Stomach (tissue), 4 donors: ENCODE results near the gene PAX5.

Source experiments
- CTCF ChIP-seq, 7 experiments: fragments of 450-650 bp in 4 of 7; fragments of 200-600 bp in 3 of 7; sonication (generic) in 3 of 7; IDR thresholded peaks; one replicate each; pipeline ENCODE4 v1.5.1; 2016 to 2019; ENCODE audit warnings: antibody characterized with exemption in 7 of 7, control low read depth in 2 of 7, mild to moderate bottlenecking in 1 of 7
- EP300 ChIP-seq: sonication (generic); formaldehyde crosslinking; IDR thresholded peaks from one replicate; pipeline ENCODE4 v1.6.1; 2017; ENCODE audit warnings: antibody characterized with exemption
- POLR2A ChIP-seq, 4 donors: fragments of 450-650 bp; IDR thresholded peaks; one replicate each; pipeline ENCODE4 v1.6.1; 2016; ENCODE audit warnings: antibody characterized with exemption in 4 of 4, control low read depth in 2 of 4, mild to moderate bottlenecking in 1 of 4, moderate library complexity in 1 of 4
- POLR2AphosphoS5 ChIP-seq, 3 donors: sonication (generic); formaldehyde crosslinking; IDR thresholded peaks; one replicate each; pipeline ENCODE4 v1.6.1; 2016; ENCODE audit warnings: antibody characterized with exemption in 3 of 3

GRCh38 chr9:36895744-36896260 is 138.3 kb downstream of the PAX5 start:
- TF ChIP-seq POLR2A (IDR thresholded peaks at IDR 0.05) (no peak), CTCF (IDR thresholded peaks at IDR 0.05) (no peak), POLR2AphosphoS5 (IDR thresholded peaks at IDR 0.05) (no peak), EP300 (no peak)
